RPMI8226 (cell line): Measurements from ENCODE around the gene HMG20B.
A peak's percentile ranks its signal among the peaks of the same experiment; 100 is the strongest.

Experiments
- DNase-seq: peaks from one replicate; pipeline ENCODE4 v3.0.0-alpha.2; 2015

The HMG20B gene

GRCh38 chr19:3608079-3608641 is 35.4 kb downstream of the HMG20B start:
- DNase-seq = no peak

DNA sequence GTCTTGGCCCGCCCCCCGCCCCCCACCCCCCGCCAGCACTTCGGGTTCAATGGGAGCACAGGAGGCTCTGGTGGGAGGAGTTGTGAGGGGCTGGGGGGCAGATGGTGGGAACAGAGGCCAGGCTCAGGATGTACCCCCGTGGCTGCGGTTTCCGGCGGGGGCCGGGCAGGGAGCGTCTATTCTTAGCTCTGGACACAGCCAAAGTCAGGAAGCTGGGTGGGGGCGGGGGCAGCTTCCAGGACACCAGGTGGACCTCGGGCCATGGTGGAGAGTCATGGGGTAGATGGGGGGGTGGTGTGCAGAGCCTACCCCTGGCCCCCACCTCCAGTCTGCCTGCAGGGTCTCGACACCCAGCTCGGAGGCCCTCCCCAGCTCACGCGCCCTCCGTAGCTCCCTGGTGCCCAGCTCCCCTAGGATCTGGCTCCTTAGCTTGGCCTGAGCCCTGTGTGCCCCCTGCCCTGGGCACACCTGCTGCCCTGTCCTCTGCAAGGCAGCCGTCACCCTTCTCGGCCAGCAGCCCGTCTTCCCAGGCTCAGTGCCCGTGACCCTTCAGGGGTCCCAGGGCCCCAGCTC is 36.1 kb downstream of the HMG20B start:
- DNase-seq = no peak

DNA sequence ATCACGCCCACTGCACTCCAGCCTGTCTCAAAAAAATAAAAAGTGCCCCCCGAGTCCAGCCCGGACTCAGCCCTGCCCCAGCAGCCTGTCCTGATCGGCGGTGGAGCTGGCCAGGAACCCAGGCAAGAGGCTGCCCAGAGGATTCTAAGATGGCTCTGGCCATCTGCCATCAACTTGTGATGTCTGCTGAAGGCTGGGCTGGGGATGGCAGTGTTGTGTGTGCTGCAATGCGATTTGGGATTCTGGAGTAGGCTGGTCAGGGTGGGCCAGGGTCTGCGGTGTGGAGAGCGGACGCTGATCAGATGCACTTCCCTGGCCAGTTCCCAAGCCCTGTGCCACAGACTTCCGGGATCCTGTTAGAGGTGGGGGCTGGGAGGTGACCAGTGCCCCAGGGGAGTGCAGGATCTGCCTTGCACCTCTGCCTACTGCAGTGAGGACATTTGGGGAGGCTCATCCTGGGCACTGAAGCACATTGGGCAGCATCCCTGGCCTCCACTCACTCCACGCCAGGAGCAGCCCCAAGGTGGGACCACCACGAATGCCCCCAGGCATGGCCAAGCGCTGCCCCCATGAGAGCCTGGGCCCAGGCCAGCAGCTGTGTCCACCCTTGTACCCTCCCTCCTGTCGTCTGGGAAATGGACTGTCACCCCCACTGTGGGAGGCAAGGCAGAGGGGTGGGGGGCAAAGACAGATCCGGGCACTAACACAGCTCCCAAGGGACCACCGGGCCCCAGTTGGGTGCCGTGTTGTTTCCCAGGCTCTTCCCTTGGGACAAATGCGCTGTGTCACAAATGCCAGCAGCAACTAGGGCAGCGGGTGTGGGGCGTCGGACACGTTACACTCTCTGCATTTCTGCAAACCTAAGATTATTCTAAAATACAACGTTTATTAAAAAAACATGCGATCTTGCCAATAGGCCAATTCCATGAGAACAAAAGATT is 37.3 kb downstream of the HMG20B start:
- DNase-seq = no peak

DNA sequence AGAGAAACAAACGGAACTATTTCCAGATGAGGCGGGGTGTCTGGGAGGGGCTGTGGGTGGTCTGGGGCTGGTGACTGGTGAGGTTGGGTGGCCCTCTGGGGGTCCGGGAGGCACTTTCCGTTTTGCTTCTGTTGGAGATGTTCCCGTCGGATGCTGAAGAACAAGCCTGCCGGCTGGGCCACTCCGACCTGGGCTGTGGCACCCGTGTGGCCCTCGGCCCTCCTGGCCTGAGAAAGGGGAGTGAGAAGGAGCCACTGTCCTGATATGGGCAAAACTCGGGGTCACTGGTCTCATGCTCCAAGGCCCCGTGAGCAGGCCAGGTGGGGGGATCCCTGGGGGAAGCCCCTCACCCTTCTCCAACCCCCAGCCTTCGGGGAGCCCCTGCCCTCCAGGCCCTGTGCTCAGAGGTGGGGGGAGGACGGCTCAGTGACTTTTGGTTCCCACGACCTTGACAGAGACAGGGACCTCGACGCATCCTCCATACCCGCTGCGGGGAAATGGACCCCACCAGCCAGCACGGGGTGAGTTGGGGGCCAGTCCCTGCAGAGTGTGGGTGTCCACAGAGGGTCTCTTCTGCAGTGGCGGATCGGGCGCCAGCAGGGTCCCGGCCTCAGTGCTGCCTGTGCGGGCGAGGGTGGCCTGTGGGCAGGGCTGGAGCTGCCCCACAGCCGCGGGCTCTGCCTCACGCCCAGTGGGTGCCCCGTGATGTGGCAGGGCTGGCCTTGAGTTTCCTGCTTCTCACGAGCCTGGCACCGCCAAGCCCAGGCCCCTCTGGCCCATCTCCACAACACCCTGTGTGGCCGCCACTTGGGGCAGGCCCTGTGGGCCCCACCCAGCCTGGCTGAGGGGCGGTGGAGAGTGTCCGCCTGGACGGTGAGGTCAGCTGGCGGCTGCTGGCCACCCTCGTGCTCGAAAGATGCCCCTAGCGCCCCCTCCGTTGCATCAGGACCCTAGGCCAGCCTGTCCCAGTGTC is 38.3 kb downstream of the HMG20B start:
- no peak for DNase-seq

- DNase-seq = no peak
Observed at GRCh38 chr19:3611841-3612240, 39.1 kb downstream of the HMG20B start.

DNA sequence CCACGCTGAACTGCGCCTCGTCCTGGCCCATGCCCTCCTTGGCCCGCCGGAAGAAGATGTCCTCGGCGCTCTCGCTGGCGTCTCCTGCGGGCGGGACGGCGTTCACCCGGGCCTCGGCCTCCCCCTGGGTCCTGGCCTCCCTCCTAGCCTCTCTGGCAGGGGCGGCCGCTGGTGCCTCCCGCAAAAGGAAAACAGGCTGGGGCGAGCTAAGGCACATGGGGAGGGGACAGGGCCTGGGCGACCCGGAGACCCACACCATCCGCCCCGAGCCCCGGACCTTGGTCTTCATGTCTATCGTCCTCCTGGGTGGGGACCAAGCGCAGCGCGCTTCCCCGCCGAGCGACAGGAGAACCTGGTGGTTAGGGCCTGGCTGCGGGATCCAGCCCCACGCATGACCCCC is 39.6 kb downstream of the HMG20B start:
- no peak for DNase-seq

DNA sequence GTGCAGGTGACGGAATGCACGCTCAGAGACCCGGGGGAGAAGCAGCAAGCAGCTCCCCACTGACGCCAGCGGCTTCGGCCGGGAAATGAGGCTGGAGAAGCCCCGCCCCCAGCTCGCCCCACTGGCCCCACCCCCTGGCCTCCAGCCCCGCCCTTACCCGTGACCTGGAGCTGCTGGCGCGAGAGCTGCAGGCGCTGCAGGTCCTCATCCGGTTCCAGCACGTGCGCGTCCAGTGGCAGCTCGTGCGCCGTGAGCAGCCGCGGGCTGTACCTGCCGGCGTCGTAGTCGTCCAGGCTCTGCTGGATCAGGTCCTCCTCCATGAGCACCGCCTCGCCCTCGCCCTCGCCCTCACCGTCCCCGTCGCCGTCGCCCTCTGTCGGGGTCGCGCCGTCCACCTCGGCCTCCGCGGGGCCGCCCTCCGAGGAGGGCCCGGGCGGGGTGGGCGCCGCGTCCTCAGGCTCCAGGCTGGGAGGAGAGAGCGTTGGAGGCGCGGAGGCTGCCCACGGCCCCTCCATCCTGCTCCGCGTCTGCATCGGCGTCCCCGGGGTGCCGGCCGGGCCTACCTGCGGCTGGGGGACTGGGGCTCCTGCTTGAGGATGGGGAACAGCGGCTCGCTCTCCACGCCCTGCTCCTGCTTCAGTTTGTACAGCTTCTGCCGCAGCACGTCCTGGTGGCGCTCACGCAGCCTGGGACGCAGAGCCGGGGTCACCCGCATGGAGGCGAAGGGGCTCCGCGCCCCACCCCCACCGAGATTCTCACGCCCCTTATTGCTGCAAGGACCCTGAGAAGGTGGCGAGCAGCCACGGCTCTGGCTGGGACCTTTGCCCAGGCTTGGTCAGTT is 40.4 kb downstream of the HMG20B start:
- DNase-seq = no peak

DNA sequence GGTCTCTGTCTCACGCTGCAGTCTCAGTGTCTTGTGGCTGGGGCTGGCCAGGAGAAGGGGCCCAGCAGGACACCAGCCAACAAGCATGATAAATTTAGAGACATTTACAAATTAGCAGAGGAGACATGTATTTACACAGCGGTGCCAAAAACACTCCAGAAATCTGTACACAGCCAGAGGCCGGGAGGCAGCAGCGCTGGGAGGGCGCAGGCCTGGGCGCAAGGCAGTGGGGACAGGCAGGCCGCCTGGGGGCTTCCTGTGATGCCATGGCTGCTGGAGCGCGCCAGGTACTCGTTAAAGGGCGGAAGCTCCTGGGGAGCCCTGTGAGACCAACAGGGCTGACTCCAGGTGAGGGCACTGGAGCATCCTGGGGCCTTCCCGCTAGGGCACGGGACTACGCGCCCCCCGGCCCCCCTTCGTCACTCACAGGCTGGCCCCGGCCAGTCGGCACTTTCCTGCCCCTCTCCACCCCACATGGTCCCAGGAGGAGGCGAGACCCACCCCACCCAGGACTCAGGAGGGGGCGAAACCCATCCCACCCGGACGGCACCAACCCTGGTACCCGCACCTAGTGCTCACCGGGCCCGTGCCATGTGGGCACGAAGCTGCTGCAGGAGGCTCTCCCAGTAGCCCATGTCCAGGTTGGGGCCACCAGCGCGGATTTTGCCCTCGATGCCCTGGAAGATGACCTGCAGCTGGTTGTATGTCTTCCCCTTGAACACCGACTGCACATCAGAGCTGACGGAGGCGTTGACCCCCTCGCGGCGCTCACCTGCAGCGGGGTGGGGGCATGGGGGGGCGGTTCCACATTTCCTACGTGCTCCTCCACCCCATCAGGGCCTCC is 41.3 kb downstream of the HMG20B start:
- DNase-seq = no peak

GRCh38 chr19:3614858-3615505 is 42.2 kb downstream of the HMG20B start:
- DNase-seq = no peak

- no peak for DNase-seq
Observed at GRCh38 chr19:3615524-3616135, 42.9 kb downstream of the HMG20B start.

DNA sequence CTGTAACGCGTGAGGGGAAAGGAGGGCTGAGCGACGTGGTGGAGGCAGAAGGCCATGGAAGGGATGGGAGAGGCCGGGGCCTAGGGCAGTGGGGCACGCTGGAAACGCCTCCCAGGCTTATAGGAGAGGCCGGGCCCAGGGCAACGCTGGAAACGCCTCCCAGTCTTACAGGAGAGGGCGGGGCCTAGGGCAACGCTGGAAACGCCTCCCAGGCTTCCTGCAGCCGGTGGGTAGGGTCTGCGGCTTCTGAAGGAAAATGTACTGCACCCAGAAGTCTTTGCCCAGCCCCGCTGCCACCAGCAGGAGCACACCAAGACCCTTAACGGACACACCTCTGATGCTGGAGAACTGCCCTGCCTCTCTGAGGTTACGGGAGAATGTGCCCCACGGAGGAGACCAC is 44.7 kb downstream of the HMG20B start:
- no peak for DNase-seq

GRCh38 chr19:3618144-3618810 is 45.5 kb downstream of the HMG20B start:
- DNase-seq = peak; percentile 92

DNA sequence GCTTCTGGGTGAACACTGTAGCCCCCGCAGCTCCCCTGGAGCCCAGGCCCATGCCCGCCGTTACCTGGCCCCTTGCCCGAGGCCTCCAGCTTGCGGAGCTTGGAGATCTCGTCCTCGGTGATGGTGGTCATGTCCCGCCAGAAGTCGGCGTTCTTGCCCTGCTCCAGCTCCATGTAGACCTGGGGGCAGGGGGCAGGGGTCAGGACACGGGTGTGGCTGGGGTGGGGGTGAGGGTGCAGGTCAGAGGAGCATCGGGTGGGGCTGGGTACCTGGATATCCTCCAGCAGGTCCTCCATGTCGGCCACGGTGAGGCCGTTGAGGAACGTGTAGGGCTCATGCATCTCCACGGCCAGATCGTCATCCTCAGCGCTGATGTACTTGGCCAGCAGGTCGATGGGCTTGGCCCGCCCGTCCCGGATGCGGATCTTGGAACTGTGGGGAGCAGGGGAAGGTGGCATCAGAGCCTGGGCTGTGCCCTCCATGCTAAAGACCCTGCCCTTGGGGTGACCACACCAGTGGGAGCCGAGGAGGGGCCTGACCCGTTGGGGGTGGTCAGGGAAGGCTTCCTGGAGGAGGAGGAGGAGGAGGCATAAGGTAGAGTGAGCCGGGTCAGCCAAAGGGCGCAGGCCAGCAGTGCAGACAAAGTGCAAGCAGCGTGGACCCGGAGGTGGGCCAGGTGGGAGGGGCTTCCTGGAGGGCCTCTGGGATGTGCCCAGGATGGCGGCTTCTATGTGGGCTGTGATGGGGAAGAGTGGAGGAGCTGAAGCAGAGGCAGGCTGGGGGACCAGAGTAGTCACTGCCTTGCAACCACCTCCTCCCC is 46.3 kb downstream of the HMG20B start:
- no peak for DNase-seq

DNA sequence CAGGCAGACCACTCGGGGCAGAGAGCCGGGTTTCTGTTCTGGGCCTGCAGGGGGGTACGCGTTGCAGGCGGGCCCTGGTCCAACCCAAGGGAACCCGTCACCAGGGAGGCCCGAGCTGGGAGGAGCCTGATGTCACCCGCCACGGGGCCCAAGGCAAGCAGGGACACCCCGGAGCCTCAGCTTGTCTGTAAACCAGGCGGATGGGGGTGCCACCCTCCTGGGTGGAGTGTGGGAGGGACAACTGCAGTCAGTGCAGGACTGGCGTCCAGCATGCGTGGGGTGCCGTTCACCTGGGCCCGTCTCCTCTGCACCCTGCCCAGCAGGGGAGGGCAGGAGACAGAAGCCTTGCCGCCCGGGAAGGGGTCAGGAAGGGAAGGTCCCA is 46.9 kb downstream of the HMG20B start:
- no peak for DNase-seq

DNA sequence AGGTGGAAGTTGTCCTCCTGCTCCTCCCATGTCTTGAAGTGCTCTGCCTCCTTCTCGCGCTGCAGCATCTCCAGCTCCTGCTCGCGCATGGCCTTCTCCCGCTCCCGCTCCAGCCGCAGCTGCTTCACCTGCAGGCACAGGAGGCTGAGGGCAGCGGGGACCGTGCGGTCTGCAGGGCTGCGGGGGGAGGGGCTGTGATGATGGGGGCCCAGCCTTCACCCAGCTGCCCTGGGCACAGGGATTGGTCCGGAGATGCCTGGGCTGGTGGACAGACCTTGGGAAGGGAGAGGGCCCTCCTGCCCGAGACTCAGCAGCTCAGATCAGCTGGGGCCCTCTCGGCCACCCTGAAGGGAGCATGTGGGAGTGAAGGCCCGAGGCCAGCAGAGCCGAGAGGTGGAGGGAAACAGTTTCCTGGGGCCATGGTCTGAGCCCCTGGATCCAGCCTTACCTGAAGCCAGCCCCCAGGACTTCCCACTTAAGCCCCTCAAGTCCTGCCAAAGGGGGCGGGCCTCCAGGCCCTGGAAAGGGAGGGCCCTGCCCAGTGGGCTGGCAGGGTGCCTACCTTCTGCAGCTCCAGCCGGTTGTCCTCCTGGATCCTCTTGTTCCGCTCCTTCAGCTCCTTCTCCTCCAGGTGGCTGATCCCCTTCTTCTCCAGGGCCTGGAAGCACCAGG is 47.5 kb downstream of the HMG20B start:
- DNase-seq = no peak

DNA sequence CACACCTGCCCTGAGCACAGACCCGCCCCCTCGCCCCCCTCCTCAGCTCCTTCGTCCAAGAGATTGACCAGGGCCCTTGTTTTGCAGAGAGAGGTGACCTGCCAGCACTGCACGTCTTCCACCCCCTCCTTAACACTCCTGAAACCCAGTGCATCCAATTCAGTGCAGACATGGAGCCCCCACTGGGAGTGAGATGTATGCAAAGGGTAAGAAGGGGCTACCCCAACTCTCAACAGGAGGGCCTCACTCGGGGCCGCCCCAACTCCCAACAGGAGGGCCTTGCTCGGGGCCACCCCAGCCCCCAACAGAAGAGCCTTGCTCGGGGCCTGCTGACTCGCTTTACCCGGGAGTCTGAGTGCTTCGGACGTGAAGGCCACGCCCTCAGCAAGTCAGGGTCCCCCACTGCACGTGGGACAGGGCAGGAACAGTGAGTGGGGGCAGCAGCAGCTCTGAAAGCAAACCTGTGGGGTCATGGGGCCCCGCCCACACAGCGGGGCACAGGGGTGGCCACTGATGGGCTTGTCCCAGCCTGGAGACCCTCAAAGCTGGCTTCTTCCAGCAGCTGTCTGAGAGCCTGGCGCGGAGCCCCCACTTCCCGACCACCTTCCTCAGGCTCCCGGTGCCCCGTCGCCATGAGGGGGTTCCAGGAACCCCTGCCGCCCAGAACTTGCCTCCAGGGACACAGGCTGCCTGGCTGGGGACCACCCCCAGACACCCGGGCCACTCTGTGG is 48.2 kb downstream of the HMG20B start:
- no peak for DNase-seq

DNA sequence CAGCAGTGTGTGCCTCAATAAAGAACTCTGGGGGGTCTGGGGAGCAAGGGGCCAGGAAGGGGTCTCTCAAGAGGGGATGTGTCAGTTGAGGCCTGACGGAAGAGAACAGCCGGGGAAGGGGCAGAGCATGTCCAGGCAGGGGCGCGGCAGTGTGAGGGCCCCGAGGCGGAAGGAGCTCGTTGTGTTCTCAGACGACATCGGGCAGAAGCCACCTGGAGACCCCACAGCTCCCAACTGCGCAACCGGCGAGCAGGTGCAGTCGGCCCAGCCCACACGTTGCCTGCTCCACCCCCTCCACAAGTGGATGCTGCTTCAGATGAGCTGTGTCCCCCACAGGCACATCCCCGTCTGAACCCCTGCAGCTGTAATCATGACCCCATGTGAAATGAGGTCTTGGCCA is 48.9 kb downstream of the HMG20B start:
- no peak for DNase-seq
